Stimulated activated CD4-positive, alpha-beta T cell treated with anti-CD3 and anti-CD28 coated beads, Interleukin-15, amount 100 ng/mL, for 24 hours (primary cell): ENCODE results near the gene TMEM151B.
A peak's percentile ranks its signal among the peaks of the same experiment; 100 is the strongest.
"Not testable (repeated sequence)": the region's sequence is repeated elsewhere in the genome, so short reads cannot be mapped to it uniquely, and the experiment has no call there.

Experiments
- DNase-seq: peaks from one replicate; pipeline ENCODE4 v3.0.0-alpha.2; 2020

The TMEM151B gene

DNA sequence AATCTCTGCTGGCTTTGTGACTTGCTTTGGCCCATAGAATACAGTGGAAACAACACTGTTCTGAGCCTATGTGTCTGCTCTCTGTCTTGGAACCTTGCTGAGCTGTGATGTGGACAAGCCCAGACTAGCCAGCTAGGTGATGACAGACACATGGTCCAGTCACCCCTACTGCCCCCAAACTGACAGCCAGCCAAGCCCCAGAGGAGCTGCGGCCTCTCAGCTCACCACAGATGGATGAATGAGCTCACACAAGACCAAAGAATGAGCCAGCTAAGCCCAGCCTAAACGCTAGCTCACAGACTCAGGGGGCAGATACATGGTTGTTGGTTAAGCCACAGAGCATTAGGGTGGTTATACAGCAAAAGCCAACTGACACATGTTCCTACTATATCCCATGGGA lies 38.8 kb downstream of the TMEM151B start:
- no peak for DNase-seq

GRCh38 chr6:44309631-44310030 lies 39.4 kb downstream of the TMEM151B start:
- DNase-seq = no peak

DNA sequence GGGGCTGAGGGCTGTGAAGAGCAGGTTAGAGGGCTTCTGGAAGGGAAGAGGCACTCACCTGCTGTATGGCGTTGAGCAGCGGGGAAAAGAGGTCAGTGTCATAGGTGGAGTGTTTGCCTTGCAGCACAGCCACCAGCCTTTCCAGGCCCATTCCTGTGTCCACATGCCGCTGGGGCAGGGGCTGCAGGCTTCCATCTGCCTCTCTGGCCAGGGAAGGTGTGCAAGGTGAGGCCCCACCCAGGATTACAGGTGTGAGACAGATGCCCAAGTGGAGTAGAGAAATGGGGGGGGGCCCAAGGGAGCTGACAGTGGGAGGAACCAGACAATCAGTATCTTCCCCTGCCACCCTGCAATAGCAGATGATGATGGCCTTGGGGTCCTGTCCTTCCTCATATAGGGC lies 40.0 kb downstream of the TMEM151B start:
- DNase-seq = no peak

DNA sequence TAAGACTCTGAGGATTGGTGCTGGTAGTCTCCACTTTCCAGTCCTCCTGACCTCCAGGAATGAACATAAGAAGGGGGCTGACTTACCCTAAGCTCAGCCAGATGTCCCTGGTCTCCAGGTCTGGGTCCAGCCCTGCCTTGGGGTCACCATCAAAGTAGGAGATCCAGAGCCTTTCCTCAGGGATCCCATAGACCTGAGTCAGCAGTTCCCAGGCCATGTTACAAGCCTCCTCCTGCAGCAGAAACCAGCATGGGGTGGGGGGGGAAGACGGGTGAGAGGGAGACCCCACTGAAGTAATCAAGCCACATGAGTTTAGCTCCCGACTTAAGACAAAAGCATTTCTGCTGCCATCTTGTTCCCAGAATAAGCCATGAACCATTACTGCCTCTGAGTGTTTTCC lies 41.1 kb downstream of the TMEM151B start:
- no peak for DNase-seq

DNA sequence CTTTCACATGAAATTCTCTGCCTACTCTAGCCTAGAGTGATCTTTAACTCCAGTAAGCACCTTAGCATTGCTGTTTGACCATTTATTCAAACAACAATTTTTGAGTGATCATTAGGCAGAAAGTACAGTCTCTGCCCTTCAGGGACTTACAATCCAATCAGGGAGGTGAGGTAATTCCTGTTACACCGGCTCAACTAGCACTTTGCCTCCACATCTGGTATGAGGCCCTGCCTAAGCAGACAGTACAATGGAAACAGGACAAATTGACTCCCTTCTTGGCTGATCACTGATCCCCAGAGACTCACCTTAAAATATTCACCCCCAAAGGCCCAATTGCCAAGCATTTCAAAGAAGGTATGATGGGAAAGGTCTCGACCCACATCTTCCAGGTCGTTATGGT lies 41.5 kb downstream of the TMEM151B start:
- DNase-seq = no peak

DNA sequence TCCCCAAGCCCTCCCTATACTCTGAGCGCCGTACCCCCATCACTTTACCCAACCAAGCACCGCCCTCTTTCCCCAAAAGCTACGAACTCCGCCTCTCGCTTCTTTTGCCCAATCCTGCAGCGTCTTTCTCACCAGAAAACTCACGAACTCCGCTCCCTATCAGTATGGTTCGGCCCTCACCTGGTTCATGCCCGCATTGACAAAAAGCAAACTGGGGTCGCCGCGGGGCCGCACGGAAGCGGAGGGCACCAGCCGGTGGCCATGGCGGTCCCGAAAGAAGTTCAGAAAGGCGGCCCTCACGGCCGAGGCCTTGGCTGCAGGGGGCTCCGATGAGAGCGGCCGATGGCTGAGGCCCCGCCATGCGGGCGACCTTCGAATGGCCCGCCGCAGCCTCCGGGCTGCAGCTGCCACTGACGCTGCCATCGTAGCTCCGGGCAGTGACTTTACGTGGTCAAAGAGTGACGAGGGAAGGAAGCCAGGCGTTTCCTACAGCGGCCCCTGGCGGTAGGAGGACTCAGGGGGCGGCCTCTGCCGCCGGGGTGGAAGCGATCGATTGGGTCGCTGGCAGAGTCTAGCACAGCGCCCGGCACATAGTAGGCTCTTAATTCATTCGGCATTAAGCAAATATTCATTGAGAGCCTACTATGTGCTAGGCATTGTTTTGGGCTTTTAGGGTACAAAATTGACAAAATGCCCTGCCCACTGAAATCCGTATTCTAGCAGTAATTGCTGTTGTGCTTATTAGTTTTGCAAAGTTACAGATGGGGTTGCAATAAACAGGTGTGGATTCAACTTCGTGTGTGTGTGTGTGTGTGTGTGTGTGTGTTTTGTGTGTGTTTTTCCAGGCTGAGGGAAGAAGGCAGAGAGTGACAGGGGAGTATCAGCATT lies 42.9 kb downstream of the TMEM151B start, which contains the start of gene AARS2:
TSS of gene AARS2 (minus strand) at position 447 of the 888 bp plus-strand sequence. CDS start at position 423, 24 bp downstream.
- DNase-seq = peak; percentile 95

DNA sequence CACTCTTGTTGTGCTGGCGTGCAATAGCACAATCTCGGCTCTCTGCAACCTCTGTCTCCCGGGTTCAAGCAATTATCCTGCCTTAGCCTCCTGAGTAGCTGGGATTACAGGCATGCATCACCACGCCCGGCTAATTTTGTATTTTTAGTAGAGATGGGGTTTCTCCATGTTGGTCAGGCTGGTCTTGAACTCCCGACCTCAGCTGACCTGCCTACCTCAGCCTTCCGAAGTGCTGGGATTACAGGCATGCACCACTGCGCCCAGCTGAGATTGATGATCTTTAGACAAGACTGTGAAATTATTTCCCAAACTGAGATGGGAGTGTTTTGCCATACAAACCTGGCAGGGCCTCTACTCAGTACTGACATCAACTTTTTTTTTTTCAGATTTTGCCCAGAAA lies 44.4 kb downstream of the TMEM151B start:
- not testable (repeated sequence) for DNase-seq

- DNase-seq = no peak
Observed at GRCh38 chr6:44315516-44315915, 45.3 kb downstream of the TMEM151B start.

GRCh38 chr6:44315951-44316350 lies 45.7 kb downstream of the TMEM151B start:
- no peak for DNase-seq

DNA sequence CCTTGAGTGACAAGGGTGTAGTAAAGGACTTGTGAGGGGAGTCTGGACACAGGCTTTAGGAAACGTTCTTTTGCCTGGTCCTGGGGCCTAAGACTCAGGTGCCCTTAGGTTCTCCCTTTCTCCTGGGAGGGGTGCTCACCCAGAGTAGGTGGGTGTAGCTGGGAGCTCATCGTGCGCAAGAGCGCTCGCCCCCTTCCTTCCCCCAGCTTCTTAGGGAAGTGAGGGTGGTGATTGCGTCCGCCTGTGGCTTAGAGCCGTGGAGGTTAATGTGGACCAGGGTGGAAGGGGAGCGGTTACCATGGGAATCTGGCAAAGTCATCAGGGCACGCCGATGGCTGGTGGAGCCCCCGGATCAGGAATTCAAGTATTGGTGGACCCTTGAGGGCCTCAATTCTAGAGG lies 46.2 kb downstream of the TMEM151B start:
- DNase-seq = no peak

- DNase-seq = not testable (repeated sequence)
Observed at GRCh38 chr6:44317136-44317631, 46.9 kb downstream of the TMEM151B start.

GRCh38 chr6:44321210-44321609 lies 51.0 kb downstream of the TMEM151B start:
- DNase-seq = no peak

- DNase-seq = no peak
Observed at GRCh38 chr6:44327096-44327495, 56.8 kb downstream of the TMEM151B start.

GRCh38 chr6:44327760-44328159 lies 57.5 kb downstream of the TMEM151B start:
- no peak for DNase-seq

DNA sequence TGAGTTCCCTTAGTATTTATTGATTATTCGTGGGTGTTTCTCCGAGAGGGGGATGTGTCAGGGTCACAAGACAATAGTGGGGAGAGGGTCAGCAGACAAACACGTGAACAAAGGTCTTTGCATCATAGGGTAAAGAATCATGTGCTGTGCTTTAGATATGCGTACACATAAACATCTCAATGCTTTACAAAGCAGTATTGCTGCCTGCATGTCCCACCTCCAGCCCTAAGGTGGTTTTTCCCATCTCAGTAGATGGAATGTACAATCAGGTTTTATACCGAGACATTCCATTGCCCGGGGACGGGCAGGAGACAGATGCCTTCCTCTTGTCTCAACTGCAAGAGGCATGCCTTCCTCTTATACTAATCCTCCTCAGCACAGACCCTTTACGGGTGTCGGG lies 58.0 kb downstream of the TMEM151B start:
- DNase-seq = not testable (repeated sequence)

DNA sequence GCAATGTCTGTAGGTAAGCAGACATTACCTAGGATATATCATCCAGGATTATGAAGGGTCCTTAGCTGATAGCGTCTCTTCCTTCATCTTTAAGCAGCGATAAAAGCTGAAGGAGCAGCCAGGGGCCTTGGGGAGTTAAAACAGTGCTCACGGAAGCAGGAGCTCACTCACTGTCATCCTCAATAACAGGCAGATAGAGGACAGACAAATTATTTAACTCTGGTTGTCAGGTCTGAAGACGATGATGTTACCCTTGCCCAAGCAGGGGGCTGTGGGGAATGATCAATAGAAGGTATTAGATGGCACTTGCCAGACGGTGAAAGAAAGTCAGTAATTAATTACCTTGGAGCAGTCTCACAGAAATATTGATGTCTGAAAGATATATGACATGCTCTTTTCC lies 59.6 kb downstream of the TMEM151B start:
- DNase-seq = no peak

- no peak for DNase-seq
Observed at GRCh38 chr6:44332585-44332984, 62.3 kb downstream of the TMEM151B start.

- DNase-seq = no peak
Observed at GRCh38 chr6:44333273-44333919, 63.1 kb downstream of the TMEM151B start.

DNA sequence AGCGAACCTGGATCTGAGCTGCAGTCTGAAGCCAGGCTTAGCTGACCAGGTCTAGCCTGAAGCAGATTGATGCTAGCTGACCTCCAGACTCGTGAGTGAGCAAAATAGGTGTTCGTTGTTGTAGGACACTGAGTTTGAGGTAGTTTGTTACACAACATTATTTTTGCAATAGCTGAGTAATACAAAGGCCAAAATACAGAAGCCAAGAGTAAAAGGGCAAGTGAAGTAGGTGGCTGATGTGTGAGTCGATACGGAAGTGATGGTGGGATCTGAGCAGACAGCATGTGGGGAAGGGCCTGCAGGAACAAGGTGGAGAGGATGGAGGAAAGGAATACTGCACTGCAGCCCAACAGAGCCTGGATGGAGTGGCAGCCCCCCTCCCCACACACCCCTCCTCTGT lies 63.7 kb downstream of the TMEM151B start:
- DNase-seq = no peak

- DNase-seq = no peak
Observed at GRCh38 chr6:44335631-44336030, 65.4 kb downstream of the TMEM151B start.

DNA sequence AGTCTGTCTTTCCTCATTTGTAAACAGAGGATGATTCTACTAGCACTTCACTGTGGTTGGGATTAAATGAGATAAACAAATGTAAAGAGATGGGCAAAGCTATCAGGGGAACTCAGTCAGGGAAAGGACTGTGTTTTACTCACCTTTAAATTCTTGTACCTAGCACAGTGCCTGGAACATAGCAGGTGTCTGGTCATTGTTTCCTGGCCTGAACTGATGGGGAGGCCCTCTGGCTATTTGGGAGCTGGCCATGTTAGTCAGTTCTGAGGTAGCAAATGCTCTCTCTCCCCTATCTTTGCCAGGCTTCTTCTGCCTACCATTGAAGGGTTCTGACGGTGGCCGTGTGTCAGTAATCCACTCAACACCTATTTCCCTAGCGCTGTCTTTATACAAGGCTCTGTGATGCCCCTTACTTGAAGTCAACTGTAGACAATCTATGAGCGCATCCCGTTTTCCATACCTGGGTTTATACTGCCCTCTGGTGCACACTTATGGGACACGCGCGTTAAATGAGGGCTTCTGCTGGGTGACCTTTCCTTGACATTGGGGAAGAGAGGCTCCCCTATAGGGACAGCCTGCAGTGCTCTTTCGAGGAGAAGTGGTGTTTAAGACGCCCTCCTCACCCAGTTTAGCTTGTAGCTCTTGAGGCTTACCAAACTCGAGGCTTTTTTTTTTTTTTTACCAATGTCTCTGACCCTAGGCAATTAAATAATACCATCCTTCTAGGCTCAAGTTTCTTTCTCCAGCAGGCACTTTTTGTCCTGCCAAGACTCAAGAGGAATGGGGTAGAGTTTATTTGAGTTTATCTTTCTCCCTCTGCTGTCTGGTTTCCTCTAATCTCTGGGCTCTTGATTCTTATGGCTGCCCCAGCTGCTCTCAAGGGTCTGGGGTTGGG lies 68.2 kb downstream of the TMEM151B start:
- DNase-seq = peak; percentile 72

DNA sequence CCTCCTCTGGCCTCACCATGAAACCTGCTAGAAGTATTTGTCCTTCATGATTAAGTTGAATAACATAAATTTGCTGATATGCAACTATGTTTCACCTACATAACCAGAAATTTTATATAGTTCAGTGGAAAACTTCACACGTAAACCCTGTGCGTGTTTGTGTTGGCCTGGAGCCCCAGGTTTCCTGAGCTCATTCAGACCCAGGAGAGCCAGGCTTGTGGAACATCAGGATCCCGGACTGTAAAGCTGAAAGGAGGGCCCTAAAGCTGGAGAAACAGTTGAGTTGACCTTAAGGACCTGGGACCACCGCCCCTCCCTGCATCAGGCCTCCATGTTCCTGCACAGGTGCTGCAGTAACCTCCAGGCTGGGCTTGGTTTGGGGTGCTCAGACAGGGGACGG lies 69.1 kb downstream of the TMEM151B start:
- no peak for DNase-seq
